Neuron (in vitro differentiated cells): Measurements from ENCODE around the gene REEP1.
"Not testable (repeated sequence)": the region's sequence is repeated elsewhere in the genome, so short reads cannot be mapped to it uniquely, and the experiment has no call there.

ENCODE experiments used
- H2AFZ ChIP-seq: one replicate; pipeline ENCODE4 v1.6.1; 2013; ENCODE audit warnings: low read depth, mild to moderate bottlenecking, inconsistent platforms, low read length, moderate library complexity
- H3K27me3 ChIP-seq: one replicate; pipeline ENCODE4 v1.6.1; 2013; ENCODE audit warnings: low read length; ENCODE audit not compliant: insufficient read depth
- H3K36me3 ChIP-seq: one replicate; pipeline ENCODE4 v1.6.1; 2013; ENCODE audit warnings: low read length; ENCODE audit not compliant: insufficient read depth
- H3K4me1 ChIP-seq: one replicate; pipeline ENCODE4 v1.6.1; 2013; ENCODE audit warnings: low read length; ENCODE audit not compliant: insufficient read depth
- H3K4me3 ChIP-seq: 2 replicates; pipeline ENCODE4 v1.5.1; 2013; ENCODE audit warnings: mild to moderate bottlenecking, low read length, moderate library complexity
- H3K9me3 ChIP-seq: one replicate; pipeline ENCODE4 v1.6.1; 2013; ENCODE audit warnings: low read length

REEP1 gene

GRCh38 chr2:86364894-86365293, 27.5 kb upstream of the REEP1 start:
- Histone ChIP-seq H2AFZ (no peak overlapping the region), H3K9me3 (no peaks in the 10 kb centered on the region), H3K4me1 (no peaks in the 10 kb centered on the region), H3K27me3 (peaks cover 7% of the 10 kb centered on the region), H3K4me3 (no peak overlapping the region), H3K36me3 (no peaks in the 10 kb centered on the region)

DNA sequence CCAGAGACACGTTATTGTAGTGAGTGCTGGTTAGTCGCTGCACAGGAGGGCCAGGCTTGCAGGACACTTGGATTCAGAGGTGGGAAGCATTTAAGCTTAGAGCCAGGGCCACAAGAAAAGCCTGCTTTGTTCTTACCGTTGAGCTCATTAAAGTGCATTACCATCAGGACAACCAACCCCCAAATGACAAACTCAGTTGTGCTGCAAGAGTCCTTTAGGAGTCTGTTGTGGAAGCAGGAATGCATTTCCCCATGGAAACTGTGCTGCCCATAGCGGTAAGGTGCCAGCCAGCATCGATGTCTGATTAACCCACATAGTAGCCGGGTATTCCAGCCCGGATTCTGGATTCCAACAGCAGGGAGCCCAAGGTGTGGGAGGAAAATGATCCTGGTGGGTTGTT, 23.4 kb upstream of the REEP1 start:
- Histone ChIP-seq H3K36me3 (no peaks in the 10 kb centered on the region), H3K4me1 (no peaks in the 10 kb centered on the region), H2AFZ (no peak overlapping the region), H3K27me3 (peaks cover 9% of the 10 kb centered on the region), H3K9me3 (no peaks in the 10 kb centered on the region), H3K4me3 (no peak overlapping the region)

- Histone ChIP-seq H3K9me3 (no peaks in the 10 kb centered on the region), H3K4me1 (no peaks in the 10 kb centered on the region), H2AFZ (no peak overlapping the region), H3K36me3 (no peaks in the 10 kb centered on the region), H3K27me3 (peaks cover 15% of the 10 kb centered on the region), H3K4me3 (no peak overlapping the region)
Measured at GRCh38 chr2:86358957-86359356, 21.5 kb upstream of the REEP1 start.

GRCh38 chr2:86357392-86357963, 20.1 kb upstream of the REEP1 start:
- peaks cover 12% of the 10 kb centered on the region for H3K27me3 ChIP-seq
- no peaks in the 10 kb centered on the region for H3K9me3 ChIP-seq
- no peaks in the 10 kb centered on the region for H3K4me1 ChIP-seq
- no peak overlapping the region for H3K4me3 ChIP-seq
- H3K36me3 ChIP-seq = no peaks in the 10 kb centered on the region
- no peak overlapping the region for H2AFZ ChIP-seq

DNA sequence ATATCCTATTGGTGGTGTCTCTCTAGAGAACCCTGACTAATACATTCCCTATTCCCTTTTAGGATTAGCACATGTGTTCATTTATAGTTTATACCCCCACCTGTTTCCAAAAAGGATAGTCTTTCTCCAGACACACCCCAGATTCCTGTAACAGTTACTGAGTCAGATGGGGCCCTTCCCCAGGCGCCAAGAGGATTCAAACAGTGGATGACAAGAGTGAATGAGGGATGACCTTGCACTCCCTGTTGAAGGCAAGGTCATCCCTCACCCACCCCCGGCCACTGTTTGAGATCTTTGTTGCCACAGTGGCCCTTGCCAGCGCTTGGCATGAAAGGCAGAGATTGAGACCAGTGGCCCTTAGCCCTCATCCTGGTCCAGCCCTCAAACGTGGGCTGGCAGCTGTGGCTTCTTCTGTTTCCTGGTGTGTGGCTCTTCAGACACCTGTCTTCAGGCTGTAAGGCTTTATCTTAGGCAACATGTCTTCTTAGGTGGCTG, 15.3 kb upstream of the REEP1 start:
- Histone ChIP-seq H3K4me1 (no peaks in the 10 kb centered on the region), H3K36me3 (no peaks in the 10 kb centered on the region), H2AFZ (no peak overlapping the region), H3K4me3 (no peak overlapping the region), H3K27me3 (peaks cover 5% of the 10 kb centered on the region), H3K9me3 (no peaks in the 10 kb centered on the region)

GRCh38 chr2:86352137-86352726, 14.8 kb upstream of the REEP1 start:
- Histone ChIP-seq H3K27me3 (peaks cover 5% of the 10 kb centered on the region), H3K4me3 (no peak overlapping the region), H3K36me3 (no peaks in the 10 kb centered on the region), H3K9me3 (no peaks in the 10 kb centered on the region), H2AFZ (no peak overlapping the region), H3K4me1 (no peaks in the 10 kb centered on the region)

- peaks cover 5% of the 10 kb centered on the region for H3K27me3 ChIP-seq
- H3K4me3 ChIP-seq = no peak overlapping the region
Measured at GRCh38 chr2:86350751-86351150, 13.3 kb upstream of the REEP1 start.

DNA sequence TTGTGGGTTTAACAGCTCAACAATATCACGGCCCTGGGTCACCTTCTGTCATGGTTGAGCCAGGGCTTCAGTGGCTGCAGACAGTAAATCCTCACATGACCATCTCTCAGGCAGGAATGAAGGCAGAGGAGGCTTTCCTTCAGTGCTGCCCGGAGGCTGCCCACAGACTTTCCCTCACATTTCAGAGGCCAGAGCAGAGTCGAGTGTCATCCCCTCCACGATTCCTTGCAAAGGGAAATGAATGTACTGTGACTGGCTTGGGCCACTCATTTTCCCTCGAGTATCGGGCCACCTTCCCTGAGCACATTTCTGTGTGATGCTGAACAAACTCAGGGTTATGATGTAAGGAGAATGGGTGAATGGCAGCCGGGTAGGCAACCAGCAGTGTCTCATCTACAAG, 10.0 kb upstream of the REEP1 start:
- Histone ChIP-seq H2AFZ (no peak overlapping the region), H3K36me3 (no peaks in the 10 kb centered on the region), H3K4me1 (no peaks in the 10 kb centered on the region), H3K27me3 (peaks cover 2% of the 10 kb centered on the region), H3K9me3 (no peaks in the 10 kb centered on the region), H3K4me3 (no peak overlapping the region)

More at GRCh38 chr2:86350751-86351150, 13.3 kb upstream of the REEP1 start:
- Histone ChIP-seq H3K36me3 (no peaks in the 10 kb centered on the region), H3K4me1 (no peaks in the 10 kb centered on the region), H3K9me3 (no peaks in the 10 kb centered on the region), H2AFZ (no peak overlapping the region)

DNA sequence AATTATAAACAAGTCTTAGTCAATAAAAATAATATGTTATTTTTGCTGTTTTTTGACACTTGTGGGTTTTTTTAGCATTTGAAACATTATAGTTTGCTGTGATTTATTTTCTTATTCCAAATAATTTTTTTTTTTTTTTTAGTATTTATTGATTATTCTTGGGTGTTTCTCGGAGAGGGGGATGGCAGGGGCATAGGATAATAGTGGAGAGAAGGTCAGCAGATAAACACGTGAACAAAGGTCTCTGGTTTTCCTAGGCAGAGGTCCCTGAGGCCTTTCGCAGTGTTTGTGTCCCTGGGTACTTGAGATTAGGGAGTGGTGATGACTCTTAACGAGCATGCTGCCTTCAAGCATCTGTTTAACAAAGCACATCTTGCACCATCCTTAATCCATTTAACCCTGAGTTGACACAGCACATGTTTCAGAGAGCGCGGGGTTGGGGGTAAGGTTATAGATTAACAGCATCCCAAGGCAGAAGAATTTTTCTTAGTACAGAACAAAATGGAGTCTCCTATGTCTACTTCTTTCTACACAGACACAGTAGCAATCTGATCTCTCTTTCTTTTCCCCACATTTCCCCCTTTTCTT, 8.5 kb upstream of the REEP1 start:
- H3K4me1 ChIP-seq, H3K4me3 ChIP-seq, H3K27me3 ChIP-seq, H3K36me3 ChIP-seq, H3K9me3 ChIP-seq, H2AFZ ChIP-seq: not testable (repeated sequence)

DNA sequence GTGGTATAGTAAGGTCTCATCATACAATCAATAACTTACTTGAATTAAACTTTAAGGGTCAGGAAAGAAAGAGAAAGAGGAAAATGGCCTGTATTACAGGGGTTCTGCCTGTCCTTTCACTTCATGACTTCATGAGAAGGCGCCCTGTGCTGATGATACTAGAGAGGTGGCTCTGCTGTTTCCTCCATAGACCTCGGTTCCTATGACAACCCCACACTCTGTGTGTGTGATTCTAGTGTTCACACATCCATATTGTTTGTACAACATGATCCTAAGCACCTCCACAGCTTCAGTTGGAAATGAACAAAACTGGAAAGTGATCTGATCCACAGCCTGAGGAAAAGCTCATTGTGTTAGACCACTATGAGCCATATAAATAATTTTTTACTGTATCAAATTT, 7.0 kb upstream of the REEP1 start:
- H2AFZ ChIP-seq = no peak overlapping the region
- peaks cover 3% of the 10 kb centered on the region for H3K9me3 ChIP-seq
- H3K4me3 ChIP-seq = no peak overlapping the region
- peaks cover 8% of the 10 kb centered on the region for H3K27me3 ChIP-seq
- H3K4me1 ChIP-seq = no peaks in the 10 kb centered on the region
- H3K36me3 ChIP-seq = no peaks in the 10 kb centered on the region

DNA sequence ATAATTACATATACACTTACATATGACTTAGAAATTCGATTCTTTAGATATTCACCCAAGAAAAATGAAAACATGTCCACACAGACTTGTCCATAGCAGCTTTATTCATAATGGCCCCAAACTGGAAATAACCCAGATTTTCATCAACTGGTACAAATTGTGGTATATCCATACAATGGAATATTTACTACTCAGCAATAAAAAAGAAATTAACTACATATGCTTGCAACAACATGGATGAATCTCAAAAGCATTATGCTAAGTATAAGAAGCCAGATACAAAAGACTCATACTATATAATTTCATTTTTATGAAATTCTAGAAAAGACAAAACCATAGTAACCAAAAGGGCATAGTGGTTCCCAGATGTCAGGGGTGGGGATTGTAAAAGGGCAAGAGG, 5.1 kb upstream of the REEP1 start:
- Histone ChIP-seq H3K27me3 (peaks cover 23% of the 10 kb centered on the region), H3K36me3 (no peaks in the 10 kb centered on the region), H3K9me3 (peaks cover 3% of the 10 kb centered on the region), H3K4me1 (peaks cover 3% of the 10 kb centered on the region), H3K4me3 (no peak overlapping the region), H2AFZ (no peak overlapping the region)

DNA sequence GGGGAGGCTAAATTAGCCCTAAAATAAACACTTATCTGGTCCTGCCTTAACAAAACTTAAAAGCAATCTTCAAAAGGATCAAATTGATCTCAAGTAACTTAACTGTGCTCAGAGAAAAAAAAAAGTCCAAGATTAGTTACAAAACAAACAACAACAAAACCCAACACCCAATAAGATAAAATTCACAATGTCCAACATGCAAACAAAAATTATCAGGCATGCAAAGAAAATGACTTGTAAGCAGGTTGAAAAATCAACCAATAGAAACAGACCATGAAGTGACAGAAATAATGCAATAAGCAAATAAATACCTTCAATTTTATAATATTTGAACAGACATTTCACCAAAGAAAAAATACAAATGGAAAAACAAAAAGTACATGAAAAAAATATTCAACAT, 4.0 kb upstream of the REEP1 start:
- Histone ChIP-seq H3K9me3 (peaks cover 3% of the 10 kb centered on the region), H3K27me3 (peaks cover 26% of the 10 kb centered on the region), H2AFZ (no peak overlapping the region), H3K4me3 (no peak overlapping the region), H3K36me3 (no peaks in the 10 kb centered on the region), H3K4me1 (peaks cover 8% of the 10 kb centered on the region)

- Histone ChIP-seq H3K27me3 (peaks cover 36% of the 10 kb centered on the region), H3K4me3 (no peak overlapping the region), H3K36me3 (no peaks in the 10 kb centered on the region), H2AFZ (no peak overlapping the region), H3K9me3 (peaks cover 3% of the 10 kb centered on the region), H3K4me1 (peaks cover 12% of the 10 kb centered on the region)
Measured at GRCh38 chr2:86338778-86339295, 1.4 kb upstream of the REEP1 start.
